DOHH2 (cell line): ENCODE data around the gene PRRG1.

Experiments used
- H3F3A ChIP-seq: fragments of 200-600 bp; sonication (generic), shearing (Covaris generic); 2 replicates; pipeline ENCODE4 v1.6.0; 2016; ENCODE audit warnings: antibody characterized with exemption, mild to moderate bottlenecking; ENCODE audit not compliant: control insufficient read depth, insufficient read depth
- H3K27ac ChIP-seq: fragments of 200-600 bp; sonication (generic); 2 replicates; pipeline ENCODE4 v1.5.1; 2014; ENCODE audit warnings: low read depth, mild to moderate bottlenecking, low read length, moderate library complexity
- H3K27me3 ChIP-seq: fragments of 200-600 bp; sonication (generic); 2 replicates; pipeline ENCODE4 v1.6.1; 2014; ENCODE audit warnings: mild to moderate bottlenecking, low read length, mixed read lengths; ENCODE audit not compliant: control insufficient read depth
- H3K36me3 ChIP-seq: fragments of 200-600 bp; sonication (generic); 2 replicates; pipeline ENCODE4 v1.6.1; 2014; ENCODE audit warnings: mild to moderate bottlenecking, low read length, moderate library complexity, mixed read lengths; ENCODE audit not compliant: control insufficient read depth
- H3K4me1 ChIP-seq: fragments of 200-600 bp; sonication (generic); 2 replicates; pipeline ENCODE4 v1.6.1; 2014; ENCODE audit warnings: mild to moderate bottlenecking, low read length, mixed read lengths; ENCODE audit not compliant: control insufficient read depth
- H3K4me2 ChIP-seq: fragments of 200-600 bp; sonication (generic); 2 replicates; pipeline ENCODE4 v1.6.0; 2014; ENCODE audit warnings: mild to moderate bottlenecking, low read length, moderate library complexity
- H3K4me3 ChIP-seq: fragments of 200-600 bp; sonication (generic); 2 replicates; pipeline ENCODE4 v1.5.1; 2014; ENCODE audit warnings: mild to moderate bottlenecking, low read length, mixed read lengths
- H3K79me2 ChIP-seq: fragments of 200-600 bp; sonication (generic); 2 replicates; pipeline ENCODE4 v1.6.1; 2014; ENCODE audit warnings: mild to moderate bottlenecking, low read length, mixed read lengths; ENCODE audit not compliant: control insufficient read depth
- H3K9me2 ChIP-seq: fragments of 200-600 bp; sonication (generic); replicated peaks from 2 replicates; pipeline ENCODE4 v1.6.1; 2014; ENCODE audit warnings: mild to moderate bottlenecking, low read length, mixed read lengths; ENCODE audit not compliant: control insufficient read depth
- H3K9me3 ChIP-seq: fragments of 200-600 bp; sonication (generic); 2 replicates; pipeline ENCODE4 v1.6.1; 2014; ENCODE audit warnings: antibody characterized with exemption, low read length, mixed read lengths; ENCODE audit not compliant: control insufficient read depth, insufficient read depth
- H4K20me1 ChIP-seq: fragments of 200-600 bp; sonication (generic); 2 replicates; pipeline ENCODE4 v1.6.0; 2014; ENCODE audit warnings: low read depth, mild to moderate bottlenecking, antibody characterized with exemption, low read length, moderate library complexity; ENCODE audit not compliant: control insufficient read depth, insufficient read depth
- CTCF ChIP-seq: fragments of 200-600 bp; sonication (generic); IDR thresholded peaks from one replicate; pipeline ENCODE4 v1.5.1; 2014; ENCODE audit warnings: antibody characterized with exemption, mild to moderate bottlenecking, low read depth, low read length; ENCODE audit not compliant: poor library complexity, severe bottlenecking
- EZH2phosphoT487 ChIP-seq: fragments of 200-600 bp; sonication (generic); IDR thresholded peaks from 2 replicates; pipeline ENCODE4 v1.6.1; 2017; ENCODE audit warnings: borderline replicate concordance, mild to moderate bottlenecking, antibody characterized with exemption, low read length, moderate library complexity, mixed read lengths

PRRG1 gene

GRCh38 chrX:37315511-37316248, 33.5 kb upstream of the PRRG1 start:
- Histone ChIP-seq H3K36me3 (no peaks in the 10 kb centered on the region), H3K4me3 (no peak overlapping the region), H3K27me3 (no peaks in the 10 kb centered on the region), H3K4me2 (no peak overlapping the region), H3K79me2 (no peaks in the 10 kb centered on the region), H3K9me3 (no peaks in the 10 kb centered on the region), H3K27ac (no peak overlapping the region), H4K20me1 (no peaks in the 10 kb centered on the region), H3K4me1 (no peaks in the 10 kb centered on the region), H3K9me2 (no peaks in the 10 kb centered on the region), H3F3A (no peaks in the 10 kb centered on the region)
- no peak for TF ChIP-seq EZH2phosphoT487
- TF ChIP-seq CTCF, result no peak

GRCh38 chrX:37320541-37321203, 28.5 kb upstream of the PRRG1 start:
- H3F3A ChIP-seq, result no peaks in the 10 kb centered on the region
- H3K36me3 ChIP-seq, result no peaks in the 10 kb centered on the region
- no peak overlapping the region for H3K4me3 ChIP-seq
- no peaks in the 10 kb centered on the region for H3K4me1 ChIP-seq
- no peak overlapping the region for H3K27ac ChIP-seq
- H3K9me2 ChIP-seq, result no peaks in the 10 kb centered on the region
- H3K79me2 ChIP-seq, result no peaks in the 10 kb centered on the region
- H3K4me2 ChIP-seq, result no peak overlapping the region
- no peaks in the 10 kb centered on the region for H3K9me3 ChIP-seq
- H3K27me3 ChIP-seq, result no peaks in the 10 kb centered on the region
- H4K20me1 ChIP-seq, result no peaks in the 10 kb centered on the region
- no peak for TF ChIP-seq CTCF
- TF ChIP-seq EZH2phosphoT487, result no peak

- no peaks in the 10 kb centered on the region for H3K79me2 ChIP-seq
- no peaks in the 10 kb centered on the region for H4K20me1 ChIP-seq
- no peak overlapping the region for H3K4me2 ChIP-seq
- no peaks in the 10 kb centered on the region for H3F3A ChIP-seq
- no peaks in the 10 kb centered on the region for H3K36me3 ChIP-seq
- no peaks in the 10 kb centered on the region for H3K9me3 ChIP-seq
- H3K27ac ChIP-seq, result no peak overlapping the region
- no peaks in the 10 kb centered on the region for H3K27me3 ChIP-seq
- no peaks in the 10 kb centered on the region for H3K4me1 ChIP-seq
- TF ChIP-seq EZH2phosphoT487 (no peak), CTCF (no peak)
- no peaks in the 10 kb centered on the region for H3K9me2 ChIP-seq
- H3K4me3 ChIP-seq, result no peak overlapping the region
Measured at GRCh38 chrX:37330642-37331041, 18.5 kb upstream of the PRRG1 start.
